GM21367 (cell line): ENCODE results near the gene TMC6.

Experiments used
- ATAC-seq: cut with Tn5 transposase; IDR thresholded peaks from one replicate; pipeline ENCODE4 v1.9.1; 2021; ENCODE audit not compliant: unreplicated experiment

TMC6 gene

GRCh38 chr17:78135858-78136500 lies 7.4 kb upstream of the TMC6 start:
- no peak for ATAC-seq

- no peak for ATAC-seq
Measured at GRCh38 chr17:78134899-78135385, 6.4 kb upstream of the TMC6 start.

GRCh38 chr17:78133971-78134898 lies 5.7 kb upstream of the TMC6 start:
- ATAC-seq: no peak

GRCh38 chr17:78133179-78133951 lies 4.8 kb upstream of the TMC6 start:
- no peak for ATAC-seq

- ATAC-seq: no peak
Measured at GRCh38 chr17:78132767-78133178, 4.2 kb upstream of the TMC6 start.

- ATAC-seq: no peak
Measured at GRCh38 chr17:78132084-78132676, 3.6 kb upstream of the TMC6 start.

GRCh38 chr17:78131172-78132083 lies 2.9 kb upstream of the TMC6 start:
- ATAC-seq: no peak

GRCh38 chr17:78130437-78131101 lies 2.0 kb upstream of the TMC6 start, which contains the start of gene TMC8:
Gene TMC8, plus strand, starts transcription at chr17:78130771. Its CDS starts 818 bp downstream, at chr17:78131589.
- no peak for ATAC-seq

GRCh38 chr17:78130090-78130436 lies 1.5 kb upstream of the TMC6 start:
- no peak for ATAC-seq

- no peak for ATAC-seq
Measured at GRCh38 chr17:78129351-78130089, 965 bp upstream of the TMC6 start.

GRCh38 chr17:78127888-78128550 lies 536 bp downstream of the TMC6 start:
- no peak for ATAC-seq

GRCh38 chr17:78127239-78127887 lies 1.2 kb downstream of the TMC6 start:
- no peak for ATAC-seq

GRCh38 chr17:78126895-78127238 lies 1.7 kb downstream of the TMC6 start:
- ATAC-seq: no peak

GRCh38 chr17:78125976-78126894 lies 2.3 kb downstream of the TMC6 start:
- no peak for ATAC-seq

- no peak for ATAC-seq
Measured at GRCh38 chr17:78125138-78125913, 3.2 kb downstream of the TMC6 start.

- ATAC-seq: no peak
Measured at GRCh38 chr17:78124836-78125137, 3.8 kb downstream of the TMC6 start.
